Fibroblast of skin of abdomen (primary cell): Measurements from ENCODE around the gene ANKRD61. TPM values are rescaled to one million over a fixed set of nuclear protein-coding genes. Genes with fewer than 3 reads are reported as not detected.
"Not testable (repeated sequence)": the region's sequence is repeated elsewhere in the genome, so short reads cannot be mapped to it uniquely, and the experiment has no call there.

Source experiments
- DNase-seq: peaks from one replicate; pipeline ENCODE4 v3.0.0-alpha.2; 2013
- polyA plus RNA-seq, 2 experiments: library from polyadenylated mRNA; unstranded; fragments of 120-200 nt; gene quantifications; one replicate each; pipeline ENCODE4 v1.2.1, GENCODE V29; 2013; ENCODE audit not compliant: insufficient read length in 2 of 2

The ANKRD61 gene
- polyA plus RNA-seq (2013, experiment 1 of 2; ENCODE audit: insufficient read length): 0.94 TPM
- 0.78 TPM for polyA plus RNA-seq (2013, experiment 2 of 2; ENCODE audit: insufficient read length)

DNA sequence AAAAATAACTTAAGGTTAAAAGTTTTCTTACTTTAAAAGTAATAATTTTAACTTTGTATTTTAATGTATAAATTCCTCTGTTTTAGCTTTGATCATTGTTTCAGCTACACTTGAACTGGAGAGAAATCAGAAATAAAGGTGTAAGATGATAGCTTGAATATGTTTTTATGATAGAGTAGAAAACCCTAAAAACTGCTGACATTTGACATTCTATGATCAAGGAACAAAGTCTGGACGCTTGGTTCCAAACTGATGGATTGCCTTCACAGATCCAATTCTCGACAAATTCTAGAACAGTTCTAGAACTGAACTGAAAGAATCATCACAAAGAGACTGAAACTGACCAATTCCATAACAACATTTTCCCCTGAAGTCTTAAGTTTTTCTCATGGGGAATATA is at the start of gene ANKRD61:
Gene ANKRD61 (plus strand): TSS at position 389 of the 400 bp plus-strand sequence. CDS start 0 bp downstream, at position 389.
- no peak for DNase-seq

- DNase-seq: not testable (repeated sequence)
Observed at GRCh38 chr7:5987061-5987460, 44.1 kb upstream of the ANKRD61 start.

- peak; percentile 62 for DNase-seq
Observed at GRCh38 chr7:5997210-5997808, 33.9 kb upstream of the ANKRD61 start.

- no peak for DNase-seq
Observed at GRCh38 chr7:6007386-6007785, 23.8 kb upstream of the ANKRD61 start.

DNA sequence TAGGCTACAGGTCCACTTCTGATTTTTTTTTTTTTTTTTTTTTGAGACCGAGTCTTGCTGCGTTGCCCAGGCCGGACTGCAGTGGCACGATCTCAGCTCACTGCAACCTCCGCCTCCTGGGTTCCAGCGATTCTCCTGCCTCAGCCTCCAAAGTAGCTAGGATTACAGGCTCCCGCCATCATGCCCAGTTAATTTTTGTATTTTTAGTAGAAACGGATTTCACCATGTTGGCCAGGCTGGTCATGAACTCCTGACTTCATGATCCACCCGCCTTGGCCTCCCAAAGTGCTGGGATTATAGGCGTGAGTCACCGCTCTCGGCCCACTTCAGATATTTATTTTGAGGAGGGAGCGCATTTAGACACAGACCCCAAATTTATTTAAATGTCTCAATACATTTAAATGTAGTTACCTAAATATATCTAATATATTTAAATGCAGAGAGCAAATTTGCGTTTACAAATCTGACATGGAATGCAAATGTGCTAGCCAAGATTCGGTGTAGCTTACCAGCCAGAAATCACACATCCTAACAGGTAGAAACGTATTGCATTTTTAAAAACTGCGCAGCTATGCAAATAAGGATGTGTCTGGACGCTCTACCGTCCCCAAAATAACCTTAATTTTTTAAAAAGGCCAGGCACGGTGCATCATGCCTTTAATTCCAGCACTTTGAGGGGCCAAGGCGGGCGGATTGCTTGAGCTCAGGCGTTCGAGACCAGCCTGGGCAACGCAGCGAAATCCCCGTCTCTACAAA is 23.2 kb upstream of the ANKRD61 start:
- DNase-seq: not testable (repeated sequence)

GRCh38 chr7:6008668-6009611 is 22.2 kb upstream of the ANKRD61 start, which contains the start of the genes AIMP2 and PMS2:
TSS of gene AIMP2 (plus strand) at chr7:6009272. CDS start at chr7:6009364, 92 bp downstream.
TSS of gene PMS2 (minus strand) at chr7:6009049. CDS start at chr7:6009019, 30 bp downstream.
- DNase-seq: peak; percentile 98

GRCh38 chr7:6010370-6010769 is 20.8 kb upstream of the ANKRD61 start:
- not testable (repeated sequence) for DNase-seq

DNA sequence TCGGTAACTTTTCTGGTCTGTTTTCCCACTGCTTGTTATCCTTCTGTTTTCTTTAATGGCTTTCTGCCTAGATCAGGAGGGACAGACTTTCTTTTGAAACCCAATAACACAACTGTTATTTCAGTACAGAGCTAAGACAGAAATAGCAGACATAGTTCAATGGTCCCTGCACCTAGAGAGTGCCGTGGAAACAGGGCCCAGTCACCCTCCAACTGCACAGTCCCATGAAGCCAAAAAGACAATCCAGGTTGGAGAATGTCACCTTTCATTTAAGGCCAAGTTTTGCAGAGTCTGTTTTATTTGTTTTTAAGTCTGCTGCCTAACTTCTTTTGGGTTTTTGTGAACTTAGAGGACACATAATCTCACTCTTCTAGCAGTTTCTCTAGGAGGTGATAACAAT is 19.6 kb upstream of the ANKRD61 start:
- DNase-seq: no peak

DNA sequence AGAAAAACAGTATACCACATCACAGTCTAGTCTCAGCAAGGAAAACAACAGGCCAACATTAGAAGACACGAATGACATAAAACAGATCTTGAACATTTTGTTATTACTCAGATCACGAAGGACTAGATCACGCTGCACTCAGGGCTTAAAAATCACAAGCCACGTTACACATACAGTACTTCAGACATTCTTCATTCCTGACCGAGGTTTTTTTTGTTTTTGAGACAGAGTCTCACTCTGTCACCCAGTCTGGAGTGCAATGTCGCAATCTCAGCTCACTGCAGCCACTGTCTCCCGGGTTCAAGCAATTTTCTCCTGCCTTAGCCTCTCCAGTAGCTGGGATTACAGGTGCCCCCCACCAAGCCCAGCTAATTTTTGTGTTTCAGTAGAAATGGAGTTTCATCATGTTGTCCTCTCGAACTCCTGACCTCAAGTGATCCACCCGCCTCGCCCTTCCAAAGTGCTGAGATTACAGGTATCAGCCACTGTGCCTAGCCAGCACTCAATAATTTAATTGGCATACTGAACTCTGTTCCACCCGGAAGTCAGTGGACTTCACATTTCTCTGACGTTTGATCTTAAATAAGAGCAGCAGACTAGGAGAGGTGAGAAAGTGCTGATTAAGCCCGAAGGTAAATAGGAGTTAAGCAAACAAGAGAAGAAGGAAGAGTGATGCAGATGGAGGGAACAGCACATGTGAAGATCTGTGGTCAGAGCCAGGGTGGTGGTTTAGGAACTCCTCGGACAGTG is 18.6 kb upstream of the ANKRD61 start:
- peak; percentile 19 for DNase-seq

DNA sequence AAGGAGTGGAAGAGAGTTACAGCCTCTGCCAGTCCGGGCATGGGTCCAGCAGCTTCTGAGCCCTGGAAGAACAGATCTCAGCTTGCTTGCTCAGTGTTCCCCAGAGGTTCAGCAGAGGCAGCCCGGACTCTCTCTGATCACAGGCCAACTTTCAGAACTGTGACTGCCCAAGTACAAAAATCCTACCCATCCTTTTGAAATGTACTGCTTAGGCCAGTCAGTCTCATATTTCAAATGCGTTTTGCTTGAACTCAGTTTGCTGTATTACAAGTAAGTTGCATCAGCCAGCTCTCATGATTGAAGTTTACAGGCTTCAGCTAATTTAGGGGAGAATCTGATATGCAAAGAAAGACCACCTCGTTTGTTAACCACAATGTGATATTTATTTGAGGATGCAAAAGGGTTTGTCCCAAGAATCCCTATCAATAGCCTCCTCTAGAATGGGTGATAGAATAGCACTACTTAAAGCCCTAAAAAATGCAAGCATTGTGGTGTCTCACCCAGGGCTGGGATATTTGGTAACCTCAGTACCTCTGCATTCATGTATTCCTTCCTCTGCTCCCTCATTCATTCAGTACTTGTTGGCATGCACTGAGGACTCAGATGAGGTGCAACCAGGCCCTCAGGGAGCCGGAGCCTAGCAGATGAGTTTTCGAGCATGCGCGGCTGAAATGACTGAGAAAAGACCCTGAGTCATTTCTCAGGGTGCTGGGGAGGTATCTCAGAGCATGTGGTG is 15.1 kb upstream of the ANKRD61 start:
- peak; percentile 96 for DNase-seq

DNA sequence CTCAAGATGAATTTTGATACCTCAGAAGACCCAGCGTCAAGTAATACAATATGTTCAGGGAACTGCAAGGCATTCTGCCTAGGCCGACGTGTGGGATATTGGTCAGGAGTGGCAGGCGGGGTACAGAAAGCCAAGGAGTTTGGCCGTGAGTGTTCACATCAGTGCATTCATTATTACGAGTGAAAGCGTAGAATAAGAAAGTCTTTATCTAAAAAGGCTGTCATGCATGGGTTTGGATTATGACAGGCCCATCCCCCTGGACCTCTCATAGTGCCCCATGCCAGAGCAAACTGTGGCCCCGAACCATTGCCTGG is 14.6 kb upstream of the ANKRD61 start:
- DNase-seq: no peak

DNA sequence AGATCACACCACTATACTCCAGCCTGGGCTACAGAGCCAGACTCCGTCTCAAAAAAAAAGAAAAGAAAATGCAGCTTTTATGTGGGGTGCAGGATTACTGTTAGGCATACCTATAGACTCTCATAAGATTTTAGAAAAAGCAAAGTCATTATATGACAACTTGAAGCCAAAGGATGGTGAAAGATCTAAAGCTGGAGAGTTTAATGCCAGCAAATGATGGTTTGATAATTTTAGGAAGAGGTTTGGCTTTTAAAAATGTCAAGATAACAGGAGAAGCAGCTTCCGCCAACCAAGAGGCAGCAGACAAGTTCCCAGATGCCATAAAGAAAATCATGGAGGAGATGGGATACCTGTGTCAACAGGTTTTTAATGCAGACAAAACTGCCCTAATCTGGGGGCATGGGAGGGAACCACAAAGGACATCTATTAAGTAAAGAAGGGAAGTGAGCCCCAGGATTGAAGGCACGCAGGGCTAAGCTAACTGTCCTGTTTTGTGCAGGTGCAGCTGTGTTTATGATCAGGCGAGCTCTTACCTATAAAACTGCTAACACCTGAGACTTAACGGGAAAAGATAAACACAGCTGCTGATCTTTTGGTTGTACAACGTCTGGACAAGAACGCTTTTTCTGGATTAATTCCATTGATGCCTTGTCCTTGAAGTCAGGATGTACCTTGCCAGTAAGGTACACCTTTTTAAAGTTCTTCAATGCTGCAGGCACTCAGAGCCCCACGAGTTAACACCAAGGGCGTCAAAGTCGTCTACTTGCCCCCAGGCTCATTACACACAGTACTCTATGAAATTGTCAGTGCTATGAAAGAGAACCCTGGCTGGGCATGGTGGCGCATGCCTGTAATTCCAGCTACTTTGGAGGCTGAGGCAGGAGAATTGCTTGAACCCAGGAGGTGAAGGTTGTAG is 10.5 kb upstream of the ANKRD61 start:
- DNase-seq: no peak

DNA sequence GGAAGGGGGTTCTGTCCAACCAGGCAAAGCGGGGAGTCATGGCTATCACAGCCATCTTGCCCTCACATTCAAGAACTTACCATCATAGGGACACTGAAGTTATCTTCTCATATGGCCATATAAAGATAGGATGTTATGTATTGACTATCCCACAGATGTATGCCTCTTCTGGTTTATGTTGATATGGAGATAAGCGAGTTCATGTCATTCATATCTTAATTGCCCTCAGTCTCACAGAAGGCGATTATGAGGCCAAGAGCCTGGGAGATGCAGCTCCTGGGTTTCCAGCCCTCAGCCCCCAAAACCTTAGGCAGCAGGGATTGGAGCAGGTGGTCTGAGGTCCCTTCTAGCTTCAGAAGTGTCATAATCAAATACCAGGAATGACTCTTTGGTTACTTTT is 8.5 kb upstream of the ANKRD61 start:
- DNase-seq: no peak

GRCh38 chr7:6023974-6024435 is 7.2 kb upstream of the ANKRD61 start:
- no peak for DNase-seq

DNA sequence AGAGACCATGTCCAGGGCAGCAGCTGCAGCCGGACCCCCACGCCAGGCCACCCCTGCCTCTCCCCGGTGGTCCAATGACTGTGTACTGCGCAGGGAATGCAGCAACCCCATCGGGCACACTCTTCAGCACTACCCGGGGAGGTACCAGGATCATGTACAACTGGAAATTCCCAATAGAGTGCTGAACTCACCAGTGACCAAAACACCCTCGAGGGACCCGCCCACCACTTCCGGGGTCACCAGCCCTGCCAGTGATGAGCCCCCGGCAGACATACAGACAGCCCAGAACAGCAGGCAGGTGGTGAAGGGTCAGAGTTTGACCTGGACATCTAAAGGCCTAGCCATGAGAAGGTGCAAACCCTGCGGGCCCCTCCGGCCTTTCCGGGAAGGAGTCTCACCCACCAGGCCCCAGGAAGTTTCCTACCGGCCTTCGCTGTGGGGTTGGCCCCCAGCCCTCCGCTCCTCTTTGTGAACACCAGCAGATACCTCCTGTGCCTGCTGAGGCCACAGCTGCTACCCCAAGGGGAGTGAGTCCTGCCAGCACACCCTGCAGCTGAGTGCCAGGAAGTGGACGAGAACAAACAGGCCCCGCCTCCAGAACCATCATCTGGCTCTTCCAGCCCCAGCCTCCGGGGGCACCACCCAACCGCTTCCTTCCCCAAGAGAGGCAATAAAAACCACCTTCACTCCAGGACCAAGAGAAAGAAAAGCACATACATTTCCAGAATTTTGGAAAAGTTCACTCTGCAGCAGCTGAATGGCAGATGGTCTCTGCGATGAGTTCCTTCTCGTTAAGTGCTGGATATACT is 5.0 kb upstream of the ANKRD61 start:
- no peak for DNase-seq

- no peak for DNase-seq
Observed at GRCh38 chr7:6026820-6027311, 4.3 kb upstream of the ANKRD61 start.

DNA sequence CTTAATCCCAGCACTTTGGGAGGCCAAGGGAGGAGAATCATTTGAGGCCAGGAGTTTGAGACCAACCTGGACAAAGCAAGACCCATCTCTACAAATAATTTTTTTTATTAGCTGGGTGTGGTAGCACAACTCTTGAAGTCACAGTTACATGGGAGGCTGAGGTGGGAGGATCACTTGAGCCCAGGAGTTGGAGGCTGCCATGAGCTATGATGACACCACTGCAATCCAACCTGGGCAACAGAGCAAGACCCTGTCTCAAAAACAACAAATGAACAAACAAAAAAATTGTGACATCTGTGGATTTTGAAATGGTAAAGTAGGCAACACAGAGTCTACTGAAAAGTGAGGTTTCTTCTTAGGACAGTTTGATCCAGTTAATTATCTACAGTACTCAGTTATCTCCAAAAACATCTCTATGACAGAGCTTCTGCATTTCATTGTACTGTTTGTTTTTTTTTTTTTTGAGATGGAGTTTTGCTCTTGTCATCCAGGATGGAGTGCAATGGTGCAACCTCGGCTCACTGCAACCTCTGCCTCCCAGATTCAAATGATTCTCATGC is 3.3 kb upstream of the ANKRD61 start:
- DNase-seq: no peak

DNA sequence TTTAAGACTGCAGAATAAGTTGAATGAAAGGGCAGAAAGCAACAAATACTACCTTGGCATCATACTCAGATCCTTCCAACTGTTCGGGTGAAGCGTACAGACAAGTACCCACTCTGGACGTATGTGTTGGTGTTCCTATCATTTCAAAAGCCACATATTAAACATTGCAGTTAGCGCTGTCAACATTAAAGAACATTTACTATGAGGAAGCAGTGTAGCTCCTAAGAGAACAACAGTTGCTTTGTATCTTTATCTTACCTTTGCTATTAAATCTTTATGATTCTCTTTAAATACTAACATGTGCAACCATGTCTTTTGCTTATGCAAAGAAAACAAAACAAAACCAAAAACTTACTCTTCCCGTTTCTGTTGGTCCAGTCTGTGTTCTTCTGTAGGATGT is 2.6 kb upstream of the ANKRD61 start:
- no peak for DNase-seq

- DNase-seq: no peak
Observed at GRCh38 chr7:6031567-6031966, 391 bp downstream of the ANKRD61 start.
